Kidney tubule cell (primary cell): ENCODE measurements around the gene ACBD6.
"Not testable (repeated sequence)": the region's sequence is repeated elsewhere in the genome, so short reads cannot be mapped to it uniquely, and the experiment has no call there.

ENCODE experiments used
- DNase-seq: peaks from one replicate; pipeline ENCODE4 v3.0.0-alpha.2; 2018; ENCODE audit warnings: low spot score

Gene ACBD6

DNA sequence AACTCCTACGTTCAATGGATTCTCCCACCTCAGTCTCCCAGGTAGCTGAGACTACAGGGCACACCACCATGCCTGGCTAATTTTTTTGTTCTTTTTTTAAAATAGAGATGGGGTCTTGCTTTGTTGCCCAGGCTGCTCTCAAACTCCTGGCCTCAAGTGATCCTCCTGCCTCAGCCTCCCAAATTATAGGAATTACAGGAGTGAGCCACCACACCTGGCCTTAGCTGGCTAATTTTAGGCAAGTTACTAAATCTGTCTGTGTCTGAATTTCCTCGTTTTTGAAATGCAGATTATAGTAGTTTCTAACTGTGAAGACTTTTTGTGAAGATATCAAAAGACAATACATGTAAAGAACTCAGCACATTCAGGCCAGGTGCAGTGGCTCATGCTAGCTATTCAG, 13.7 kb downstream of the ACBD6 start:
- DNase-seq: no peak

DNA sequence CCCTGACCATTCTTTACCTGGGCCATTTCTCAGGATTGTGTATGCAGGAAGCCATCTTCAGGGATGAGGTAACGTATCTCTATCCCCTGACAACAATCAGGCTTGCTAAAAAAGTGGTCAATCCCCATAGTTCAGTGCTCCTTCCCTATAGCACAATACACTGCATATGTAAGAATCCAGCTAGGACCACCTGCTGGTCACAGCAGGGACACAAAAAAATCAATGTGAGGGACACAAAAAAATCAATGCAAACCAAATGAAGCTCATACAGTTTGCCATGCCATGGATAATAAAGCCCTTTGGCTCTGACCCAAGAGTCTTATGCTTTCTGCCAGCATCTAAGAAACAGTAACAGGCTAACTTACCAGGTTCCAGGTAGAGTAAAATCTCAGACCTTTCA, 16.3 kb downstream of the ACBD6 start:
- no peak for DNase-seq

DNA sequence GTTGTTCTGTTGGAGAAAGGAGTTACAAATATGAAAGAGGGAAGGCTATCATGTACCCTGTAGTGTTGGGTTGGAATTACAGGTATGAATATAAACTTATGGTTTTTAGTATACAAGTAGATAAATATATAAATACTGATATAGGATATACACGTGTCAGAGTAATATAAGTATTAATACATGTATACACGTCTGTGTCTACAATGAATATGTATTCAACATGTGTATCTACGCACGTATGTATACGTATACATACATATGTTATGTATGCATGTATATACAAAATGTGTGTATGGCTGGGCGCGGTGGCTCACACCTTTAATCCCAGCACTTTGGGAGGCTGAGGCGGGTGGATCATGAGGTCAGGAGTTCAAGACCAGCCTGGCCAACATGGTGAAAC, 17.9 kb downstream of the ACBD6 start:
- DNase-seq: no peak

DNA sequence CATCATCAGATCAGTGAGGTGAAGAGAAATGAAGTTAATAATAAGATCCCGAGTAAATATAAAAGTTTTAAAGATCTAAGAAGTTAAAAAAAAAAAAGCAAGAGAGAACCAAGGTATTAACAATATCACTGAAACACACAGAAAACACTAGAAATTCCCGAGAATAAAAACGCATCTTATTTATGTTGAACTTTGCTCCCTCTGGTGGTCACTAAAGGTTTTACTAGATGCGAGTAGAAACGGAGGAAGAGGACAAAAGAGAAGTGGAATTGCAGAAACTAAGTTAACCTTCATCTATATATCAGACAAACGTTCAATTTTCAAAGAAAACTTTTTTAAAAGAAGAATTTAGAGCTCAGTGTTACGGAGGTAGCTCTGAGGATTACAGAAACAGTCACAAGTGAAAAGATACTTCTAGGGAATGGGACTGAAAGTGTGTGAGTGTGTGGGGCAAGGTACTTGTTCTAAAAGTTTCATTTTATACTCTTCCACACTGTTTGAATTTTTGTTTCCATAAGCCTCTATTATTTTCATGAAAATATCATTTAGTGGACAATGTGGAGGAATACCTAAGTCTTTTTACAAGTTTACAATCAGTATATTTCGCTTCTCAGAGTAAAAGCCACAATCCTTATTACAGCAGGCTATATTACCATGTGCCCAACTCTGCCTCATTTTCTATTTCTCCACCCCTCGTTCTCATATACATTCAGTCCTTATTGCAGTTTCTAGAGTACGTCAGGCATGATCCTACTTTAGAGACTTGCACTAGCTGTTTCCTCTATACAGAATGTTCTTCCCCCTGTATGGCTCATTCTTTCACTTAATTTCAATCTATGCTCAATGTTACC, 19.7 kb downstream of the ACBD6 start:
- peak; percentile 57 for DNase-seq

DNA sequence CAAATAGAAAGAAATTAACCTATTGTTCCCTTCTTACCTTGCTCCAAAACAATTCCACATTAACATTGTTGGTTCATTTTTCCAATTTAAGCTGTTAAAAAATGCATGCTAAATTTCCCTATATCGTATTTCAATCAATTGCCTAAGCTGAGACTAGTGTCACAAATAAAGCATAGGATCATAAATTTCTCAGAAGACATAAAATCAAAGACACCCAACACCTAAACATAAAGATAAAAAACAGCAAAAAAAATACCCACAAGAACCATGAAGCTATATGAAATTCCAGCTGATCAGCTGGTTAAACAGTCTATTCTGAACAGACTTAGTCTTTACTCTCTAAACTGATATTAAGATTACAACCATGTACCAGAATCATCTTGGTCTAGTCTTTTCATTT, 32.3 kb downstream of the ACBD6 start:
- no peak for DNase-seq

DNA sequence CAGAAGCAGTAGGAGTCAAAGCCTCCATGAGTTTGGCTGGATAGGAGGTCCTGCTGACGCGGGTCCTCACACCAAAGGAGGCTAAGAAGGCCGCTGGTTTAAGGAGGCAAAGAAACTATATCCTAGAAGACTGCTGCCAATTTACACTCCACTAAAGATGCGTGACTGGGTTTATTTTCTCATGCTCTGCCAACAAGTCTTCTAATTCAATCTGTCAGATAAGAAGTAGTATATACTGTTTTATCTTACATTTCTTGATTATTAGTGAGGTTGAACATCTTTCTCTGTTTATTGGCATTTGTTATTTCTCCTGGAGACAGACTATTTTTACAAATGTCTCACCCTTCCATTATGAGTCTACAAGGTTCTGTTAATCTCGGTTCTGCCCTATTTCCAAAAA, 34.1 kb downstream of the ACBD6 start:
- no peak for DNase-seq

DNA sequence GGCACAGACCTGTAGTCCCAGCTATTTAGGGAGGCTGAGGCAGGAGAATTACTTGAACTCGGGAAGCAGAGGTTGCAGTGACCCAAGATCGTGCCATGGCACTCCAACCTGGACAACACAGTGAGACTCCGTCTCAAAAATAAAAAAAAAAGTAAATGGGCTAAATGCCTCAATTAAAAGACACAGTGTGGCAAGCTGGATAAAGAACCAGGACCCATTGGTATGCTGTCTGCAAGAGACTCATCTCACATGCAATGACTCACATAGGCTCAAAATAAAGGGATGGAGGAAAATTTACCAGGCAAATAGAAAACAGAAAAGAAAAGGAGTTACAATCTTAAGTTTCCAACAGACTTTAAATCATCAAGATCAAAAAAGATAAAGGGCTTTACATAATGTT, 40.3 kb downstream of the ACBD6 start:
- no peak for DNase-seq

DNA sequence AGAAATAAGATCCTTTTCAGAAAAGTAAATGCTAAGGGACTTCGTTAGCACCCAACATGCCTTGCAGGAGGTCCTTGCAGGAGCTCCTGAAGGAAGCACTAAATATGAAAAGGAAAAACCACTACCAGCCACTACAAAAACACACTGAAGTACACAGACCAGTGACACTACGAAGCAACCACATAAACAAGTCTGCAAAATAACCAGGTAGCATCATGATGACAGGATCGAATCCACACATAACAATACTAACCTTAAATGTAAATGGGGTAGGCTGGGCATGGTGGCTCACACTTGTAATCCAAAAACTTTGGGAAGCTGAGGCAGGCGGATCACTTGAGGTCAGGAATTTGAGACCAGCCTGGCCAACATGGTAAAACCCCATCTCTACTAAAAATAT, 40.7 kb downstream of the ACBD6 start:
- DNase-seq: not testable (repeated sequence)

DNA sequence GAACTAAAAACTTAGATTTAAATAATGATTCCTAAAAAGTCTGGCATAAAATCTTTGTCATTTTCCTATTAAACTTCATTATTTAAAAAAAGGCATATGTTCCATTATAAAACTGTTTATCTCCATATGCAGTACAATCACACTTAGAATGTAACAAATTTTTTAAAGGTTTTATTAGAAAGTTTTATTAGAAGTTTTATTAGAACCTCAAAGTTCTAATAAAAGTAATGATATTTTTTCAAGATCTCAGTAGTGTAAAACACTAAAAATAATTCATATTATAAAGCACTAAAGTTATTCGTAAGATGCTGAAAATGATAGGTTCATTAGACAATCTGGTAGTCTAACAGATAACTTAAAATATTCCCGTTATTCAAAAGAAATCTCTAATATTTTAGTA, 43.6 kb downstream of the ACBD6 start:
- no peak for DNase-seq

DNA sequence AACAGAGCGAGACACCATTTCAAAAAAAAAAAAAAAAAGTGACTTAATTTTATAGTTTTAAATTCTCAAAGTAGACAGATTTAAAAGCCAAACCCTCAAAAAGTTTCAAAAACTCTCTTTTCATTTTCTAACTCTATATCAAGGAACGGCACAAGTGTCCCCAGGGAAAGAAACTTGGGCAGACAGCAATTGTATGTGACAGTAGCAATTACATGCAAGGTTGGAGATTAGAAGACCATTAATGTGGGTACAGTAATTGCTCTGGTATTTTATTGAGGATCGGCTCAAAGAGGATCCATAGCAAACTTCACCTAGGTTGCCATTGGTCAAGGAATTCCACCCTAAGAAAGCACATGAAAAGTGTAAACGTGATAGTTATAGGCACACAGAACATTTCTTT, 46.2 kb downstream of the ACBD6 start:
- DNase-seq: no peak

DNA sequence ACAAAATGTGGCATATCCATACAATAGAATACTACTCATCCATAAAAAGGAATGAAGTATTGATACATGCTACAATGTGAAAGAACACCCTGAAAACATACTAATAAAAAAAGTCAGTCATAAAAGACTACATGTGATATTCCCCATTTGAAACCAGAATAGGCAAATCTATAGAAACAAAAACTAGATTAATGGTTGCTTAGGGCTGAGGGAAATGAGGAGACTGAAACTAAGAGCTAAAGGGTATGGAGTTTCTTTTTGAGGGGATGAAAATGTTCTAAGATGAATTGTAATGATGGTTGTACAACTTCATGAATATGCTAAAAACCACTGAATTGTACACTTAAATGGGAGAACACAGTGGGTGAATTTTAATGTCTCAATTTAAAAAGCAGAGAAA, 50.9 kb downstream of the ACBD6 start:
- no peak for DNase-seq

DNA sequence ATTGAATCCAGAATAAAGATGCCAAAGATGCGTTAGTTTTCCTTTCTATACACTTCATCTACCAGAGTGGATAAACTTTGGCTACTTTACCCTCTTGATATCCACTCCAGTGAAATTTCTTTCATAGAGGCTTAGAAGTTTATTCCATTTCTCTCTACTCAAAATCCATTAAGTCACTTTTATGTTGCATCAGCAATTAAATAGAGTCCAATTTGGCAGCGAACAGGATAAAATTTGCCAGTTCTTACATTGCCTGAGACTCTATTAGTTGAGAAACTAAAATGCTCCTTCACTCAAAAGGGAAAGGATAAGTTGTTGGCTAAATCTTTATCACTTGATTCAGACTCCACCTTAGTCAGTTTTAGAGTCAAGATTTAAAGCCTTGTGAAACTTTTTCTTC, 57.9 kb downstream of the ACBD6 start:
- DNase-seq: no peak

DNA sequence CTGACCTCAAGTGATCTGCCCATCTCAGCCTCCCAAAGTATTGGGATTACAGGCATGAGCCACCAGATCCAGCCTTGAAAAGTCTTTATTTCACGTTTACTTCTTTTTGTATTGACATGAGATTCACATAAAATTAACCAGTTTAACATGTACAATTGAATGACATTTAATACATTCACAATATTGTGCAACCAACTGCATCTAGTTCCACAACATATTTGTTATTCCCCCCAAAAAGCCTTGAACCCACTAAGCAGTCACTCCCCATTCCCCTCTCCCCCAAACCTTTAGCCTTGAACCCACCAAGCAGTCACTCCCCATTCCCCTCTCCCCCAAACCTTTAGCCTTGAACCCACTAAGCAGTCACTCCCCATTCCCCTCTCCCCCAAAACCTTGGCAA, 62.0 kb downstream of the ACBD6 start:
- no peak for DNase-seq

DNA sequence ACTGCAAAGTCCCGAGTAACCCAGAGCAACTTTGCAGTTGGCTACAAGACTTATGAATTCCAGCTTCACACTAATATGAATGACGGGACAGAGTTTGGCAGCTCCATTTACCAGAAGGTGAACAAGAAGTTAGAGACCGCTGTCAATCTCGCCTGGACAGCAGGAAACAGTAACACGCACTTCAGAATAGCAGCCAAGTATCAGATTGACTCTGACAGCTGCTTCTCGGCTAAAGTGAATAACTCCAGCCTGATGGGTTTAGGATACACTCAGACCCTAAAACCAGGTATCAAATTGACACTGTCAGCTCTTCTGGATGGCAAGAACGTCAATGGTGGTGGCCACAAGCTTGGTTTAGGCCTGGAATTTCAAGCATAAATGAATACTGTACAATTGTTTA, 66.8 kb downstream of the ACBD6 start:
- DNase-seq: peak; percentile 19

DNA sequence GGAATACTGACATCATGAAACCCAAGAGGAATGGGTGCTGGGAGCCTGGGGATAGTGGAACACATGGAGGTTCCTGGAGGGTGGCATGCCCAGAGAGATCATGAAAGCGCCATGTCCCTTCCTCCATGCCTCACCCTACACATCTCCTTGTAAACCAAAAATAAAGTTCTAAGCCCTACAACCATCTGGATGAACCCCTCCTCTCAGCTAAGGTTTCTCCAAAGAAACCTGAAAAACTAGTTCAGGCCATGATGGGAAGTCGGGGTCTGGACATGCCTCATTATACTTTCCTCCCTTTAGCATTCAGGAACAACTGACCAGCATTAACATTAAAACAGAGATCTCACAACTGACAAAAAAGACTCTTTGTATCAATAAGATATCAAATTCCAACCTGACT, 68.5 kb downstream of the ACBD6 start:
- DNase-seq: no peak

DNA sequence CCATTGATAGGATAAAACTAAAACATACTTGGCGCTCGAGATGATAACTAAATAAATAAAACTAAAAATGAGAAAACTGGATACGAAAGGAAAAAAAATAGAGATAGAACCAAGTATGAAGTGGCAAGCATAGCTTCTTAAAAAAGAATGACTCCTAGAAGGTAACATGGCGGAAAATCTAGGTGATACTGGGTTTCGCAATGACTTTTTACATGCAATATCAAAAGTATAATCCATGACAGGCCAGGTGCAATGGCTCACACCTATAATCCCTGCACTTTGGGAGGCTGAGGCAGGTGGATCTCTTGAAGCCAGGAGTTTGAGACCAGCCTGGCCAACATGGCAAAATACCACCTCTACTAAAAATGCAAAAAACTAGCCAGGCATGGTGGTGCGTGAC, 70.7 kb downstream of the ACBD6 start:
- DNase-seq: no peak

DNA sequence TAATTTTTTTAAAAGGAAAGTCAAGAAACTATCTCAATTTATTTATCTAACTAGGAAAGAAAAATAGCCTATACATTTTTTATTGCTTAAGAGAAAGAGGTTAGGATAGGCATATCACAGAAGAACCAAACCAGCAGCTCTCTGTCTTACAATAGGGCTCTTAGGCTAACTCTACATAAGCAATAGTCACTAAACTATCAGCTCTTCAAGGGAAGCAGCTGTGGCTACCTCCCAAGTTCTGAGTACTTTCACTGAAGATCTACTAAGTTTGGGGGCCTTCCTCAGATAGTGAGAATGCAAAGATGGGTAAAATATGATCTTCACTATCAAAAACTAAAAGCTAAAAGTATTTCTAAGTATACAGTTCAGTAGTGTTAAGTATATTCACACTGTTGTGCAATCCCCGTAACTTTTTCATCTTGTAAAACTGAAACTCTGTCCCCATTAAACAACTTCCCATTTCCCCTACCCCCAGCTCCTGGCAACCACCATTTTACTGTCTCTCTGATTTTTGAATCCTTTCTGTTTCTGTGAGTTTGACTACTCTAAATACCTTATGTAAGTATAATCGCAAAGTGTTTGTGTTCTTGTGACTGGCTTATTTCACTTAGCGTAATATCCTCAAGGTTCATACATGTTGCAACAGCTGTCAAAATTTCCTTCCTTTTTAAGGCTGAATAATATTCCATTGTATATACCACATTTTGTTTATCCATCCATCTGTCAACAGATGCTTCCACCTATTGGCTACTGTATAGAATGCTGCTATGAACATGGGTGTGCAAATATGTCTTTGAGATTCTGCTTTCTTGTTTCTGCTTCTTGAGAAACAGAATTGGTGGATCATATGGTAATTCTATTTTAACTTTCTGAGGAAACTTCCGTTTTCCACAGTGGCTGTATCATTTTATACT, 73.3 kb downstream of the ACBD6 start:
- DNase-seq: no peak

DNA sequence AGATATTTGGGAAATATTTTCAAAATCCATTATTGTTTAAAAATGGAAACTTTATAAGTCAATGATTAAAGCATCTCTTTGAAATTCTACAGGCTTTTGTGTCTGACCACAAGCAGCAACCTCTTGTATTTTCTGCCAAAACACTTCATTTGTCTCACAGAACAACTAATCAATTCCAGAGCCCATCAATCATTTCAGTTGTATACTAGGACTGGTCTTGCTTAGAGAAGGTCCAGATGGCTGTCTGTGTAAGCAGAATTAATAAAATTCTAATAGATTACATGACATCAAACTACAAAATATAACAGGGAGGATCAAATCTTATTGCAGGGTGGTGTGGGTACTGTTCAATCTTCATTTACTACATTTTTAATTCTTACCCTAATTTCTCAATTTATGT, 76.4 kb downstream of the ACBD6 start:
- no peak for DNase-seq

DNA sequence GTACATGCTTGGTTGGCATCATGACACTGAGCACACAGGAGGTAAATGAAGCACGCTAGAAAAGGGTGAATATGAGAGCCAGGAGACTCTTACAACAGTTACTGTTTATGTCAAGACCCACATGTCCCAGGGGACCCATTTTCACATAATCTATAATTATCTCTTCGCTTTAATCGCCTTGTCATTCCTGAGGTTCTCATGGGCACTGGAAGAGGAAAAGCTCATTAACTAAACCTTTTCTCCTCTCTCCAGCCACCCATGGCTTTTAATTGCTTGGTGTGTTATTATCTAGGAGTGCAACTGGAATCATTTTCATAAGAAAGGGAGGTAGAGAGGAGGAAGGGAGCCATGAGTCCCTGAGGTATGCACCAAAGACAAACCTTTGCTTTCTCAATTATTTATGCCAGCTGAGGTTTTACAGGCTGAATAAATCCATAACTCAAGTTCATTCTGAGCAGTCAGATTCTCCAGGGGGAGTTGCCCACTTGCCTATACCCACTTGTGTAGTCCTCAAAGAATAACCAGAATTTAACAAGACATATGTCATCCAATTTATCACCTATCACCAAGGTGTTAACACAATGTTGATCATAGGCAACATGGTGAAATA, 77.4 kb downstream of the ACBD6 start:
- DNase-seq: no peak

DNA sequence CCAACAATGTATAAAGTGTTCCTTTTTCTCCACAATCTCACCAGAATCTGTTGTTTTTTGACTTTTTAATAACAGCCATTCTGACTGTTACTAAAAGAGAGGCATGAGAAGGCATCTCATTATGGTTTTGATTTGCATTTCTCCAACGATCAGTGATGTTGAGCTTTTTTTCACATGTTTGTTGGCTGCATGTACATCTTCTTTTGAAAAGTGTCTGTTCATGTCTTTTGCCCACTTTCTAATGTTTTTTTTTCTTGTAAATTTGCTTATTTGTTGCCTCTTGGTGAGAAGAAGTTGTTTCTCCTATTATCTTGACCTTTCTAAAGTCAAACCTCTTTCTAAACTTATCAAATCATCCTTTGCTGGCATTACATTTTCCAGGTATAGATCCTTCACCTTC, 80.8 kb downstream of the ACBD6 start:
- no peak for DNase-seq

DNA sequence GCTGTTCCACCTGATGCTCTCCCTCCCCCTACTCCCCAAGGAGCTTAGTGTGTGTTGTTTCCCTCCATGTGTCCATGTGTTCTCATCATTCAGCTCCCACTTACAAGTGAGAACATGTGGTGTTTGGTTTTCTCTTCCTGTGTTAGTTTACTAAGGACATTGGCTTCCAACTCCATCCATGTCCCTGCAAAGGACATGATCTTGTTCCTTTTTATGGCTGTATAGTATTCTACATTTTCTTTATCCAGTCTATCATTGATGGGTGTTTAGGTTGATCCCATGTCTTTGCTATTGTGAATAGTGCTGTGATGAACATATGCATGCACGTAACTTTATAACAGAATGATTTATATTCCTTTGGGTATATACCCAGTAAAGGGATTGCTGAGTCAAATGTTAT, 81.2 kb downstream of the ACBD6 start:
- not testable (repeated sequence) for DNase-seq

DNA sequence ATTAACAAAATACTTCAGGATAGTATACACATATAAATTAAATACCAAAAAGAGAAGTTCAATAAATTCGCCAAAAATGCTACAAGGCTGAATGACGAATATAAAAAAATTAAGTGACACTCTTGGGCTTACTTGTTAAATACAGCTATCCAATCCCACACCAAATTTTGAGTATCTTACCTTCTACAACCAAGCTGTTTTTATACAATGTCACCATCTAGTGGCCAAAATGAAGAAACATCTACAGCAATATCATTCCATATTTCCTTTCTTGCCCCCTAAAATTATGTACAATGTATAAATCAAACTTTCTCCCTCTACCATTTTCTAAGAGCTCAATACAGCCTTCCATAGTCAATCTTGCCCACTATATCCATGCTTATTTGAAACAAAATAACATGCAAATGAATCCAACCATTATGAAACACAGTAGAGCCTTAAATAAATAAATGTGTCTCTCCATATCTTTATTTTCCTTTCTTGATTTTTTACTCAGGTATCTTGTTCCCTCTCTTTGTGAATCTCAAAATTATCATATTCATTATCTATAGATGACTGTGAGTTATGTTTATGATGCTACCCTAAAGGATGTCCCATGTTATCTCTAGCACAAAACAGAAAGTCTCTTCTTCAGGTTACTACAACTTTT, 86.3 kb downstream of the ACBD6 start:
- peak; percentile 54 for DNase-seq
